M059J (cell line): Measurements from ENCODE around the gene HTRA1. TPM values are rescaled to one million over a fixed set of nuclear protein-coding genes. Genes with fewer than 3 reads are reported as not detected.

Source experiments
- DNase-seq: peaks from one replicate; pipeline ENCODE4 v3.0.0-alpha.2; 2012; ENCODE audit warnings: low read depth
- total RNA-seq: library from RNA; depleted of rRNA; stranded (reverse); fragments of >200 nt; shearing (Covaris generic); gene quantifications from 2 replicates; pipeline ENCODE4 v1.2.3, GENCODE V29; 2014

Gene HTRA1
- total RNA-seq, 1 experiment from 2014 or later = 85.5 TPM

DNA sequence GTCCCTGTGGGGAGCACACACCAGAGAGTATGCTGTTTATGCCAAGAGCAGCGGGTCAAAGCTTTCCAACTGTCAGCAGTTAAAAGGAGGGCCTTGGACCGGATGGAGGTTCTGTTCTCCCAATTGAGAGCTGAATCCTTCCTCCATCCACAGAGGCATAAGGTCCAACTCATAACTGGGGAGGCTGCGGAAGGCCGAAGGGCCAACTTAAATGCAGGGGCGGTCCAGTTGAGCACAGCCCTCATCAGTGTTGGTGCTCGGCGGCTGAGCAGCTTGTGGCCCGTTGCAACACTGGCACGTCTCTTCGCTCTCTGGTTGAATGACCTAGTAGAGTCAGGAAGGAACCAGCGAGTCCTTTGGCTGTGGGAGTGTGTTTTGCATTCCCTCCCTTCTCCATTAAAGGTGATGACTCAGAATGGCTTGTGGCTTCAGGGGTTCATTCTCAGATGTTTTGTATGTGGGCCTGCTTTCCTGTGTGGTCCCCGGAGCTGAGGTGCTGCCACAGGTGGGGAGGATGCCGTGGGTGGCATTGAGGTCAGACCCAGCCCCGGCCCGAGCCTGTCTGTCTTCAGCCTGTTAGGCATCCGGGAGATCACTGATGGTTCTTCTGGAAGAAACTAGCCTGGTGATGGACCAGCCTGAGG, 54.4 kb downstream of the HTRA1 start:
- peak; percentile 84 for DNase-seq

- no peak for DNase-seq
Measured at GRCh38 chr10:122516734-122517133, 55.4 kb downstream of the HTRA1 start.

GRCh38 chr10:122519144-122519543, 57.8 kb downstream of the HTRA1 start:
- DNase-seq = no peak

DNA sequence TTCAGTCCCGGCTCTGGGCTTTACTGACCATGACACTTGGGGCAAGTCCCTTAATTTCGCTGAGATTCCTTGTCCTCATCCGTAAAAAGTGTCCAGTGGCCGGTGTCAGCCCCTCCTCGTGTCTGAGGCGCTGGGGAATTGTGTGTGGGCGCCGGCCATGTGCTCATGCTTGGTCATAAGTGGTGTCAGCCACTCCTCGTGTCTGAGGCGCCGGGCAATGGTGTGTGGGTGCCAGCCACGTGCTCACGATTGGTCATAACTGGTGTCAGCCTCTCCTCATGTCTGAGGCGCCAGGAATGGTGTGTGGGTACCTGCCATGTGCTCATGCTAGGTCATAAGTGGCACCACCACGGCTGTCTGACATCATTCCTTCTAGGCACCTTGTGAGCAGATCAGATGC, 58.5 kb downstream of the HTRA1 start:
- no peak for DNase-seq

DNA sequence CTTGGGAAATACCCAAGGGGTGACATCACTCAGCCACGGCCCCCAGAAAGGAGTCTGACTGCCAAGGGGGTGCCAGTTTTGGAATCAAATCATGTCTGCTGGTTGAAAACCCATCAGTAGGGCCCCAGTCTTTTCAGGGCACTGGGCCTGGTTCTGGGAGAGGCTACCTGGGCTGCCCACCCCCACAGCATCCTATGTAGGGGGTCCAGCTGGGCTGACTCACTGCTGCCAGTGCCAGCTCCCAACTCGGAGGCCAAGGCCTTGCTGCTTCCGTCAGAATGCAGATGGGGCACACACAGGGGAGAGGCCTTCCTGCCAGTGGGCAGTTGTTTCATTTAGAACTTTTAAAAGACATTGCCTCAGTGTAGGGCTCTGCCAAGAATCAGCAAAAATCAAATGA, 59.7 kb downstream of the HTRA1 start:
- DNase-seq = peak; percentile 51

DNA sequence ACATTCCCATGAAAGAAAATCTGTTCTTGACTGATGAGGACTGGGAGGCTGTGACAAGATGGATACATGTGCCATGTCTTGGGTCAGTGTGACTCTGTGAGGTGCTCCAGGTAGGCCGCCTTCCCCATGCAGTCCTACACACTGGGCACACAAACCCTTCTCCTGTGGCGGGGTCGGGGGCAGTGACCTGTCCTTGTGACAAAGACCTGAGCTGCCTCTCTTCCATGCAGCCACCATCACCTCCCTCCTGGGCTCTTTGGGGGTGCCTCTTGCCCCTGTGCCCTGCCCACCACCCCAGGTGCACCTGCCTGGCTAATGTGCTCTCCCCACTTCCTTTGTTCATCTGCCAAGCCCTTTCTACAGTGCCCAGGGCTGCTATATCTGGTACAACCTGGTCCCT, 63.5 kb downstream of the HTRA1 start:
- no peak for DNase-seq

- DNase-seq = peak; percentile 27
Measured at GRCh38 chr10:122525788-122526187, 64.4 kb downstream of the HTRA1 start.

DNA sequence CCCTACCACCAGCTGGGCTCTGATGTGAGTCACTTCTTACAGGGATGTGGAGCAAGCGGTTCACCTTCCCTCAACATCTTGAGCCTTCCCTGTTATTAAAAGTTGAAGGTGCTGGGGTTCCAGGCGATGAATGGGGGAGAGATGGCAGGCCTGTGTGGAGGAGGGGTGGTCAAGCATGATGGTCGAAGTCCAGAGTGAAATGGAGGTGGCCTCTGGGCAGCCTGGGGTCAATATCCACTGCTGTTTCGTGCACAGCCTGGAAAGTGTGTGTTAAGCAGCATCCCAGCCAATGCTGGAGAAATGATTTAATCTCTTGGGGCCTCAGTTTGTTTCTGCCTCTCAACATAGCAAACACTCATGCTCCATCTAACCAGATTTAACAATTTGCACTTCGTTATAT, 65.5 kb downstream of the HTRA1 start:
- no peak for DNase-seq

DNA sequence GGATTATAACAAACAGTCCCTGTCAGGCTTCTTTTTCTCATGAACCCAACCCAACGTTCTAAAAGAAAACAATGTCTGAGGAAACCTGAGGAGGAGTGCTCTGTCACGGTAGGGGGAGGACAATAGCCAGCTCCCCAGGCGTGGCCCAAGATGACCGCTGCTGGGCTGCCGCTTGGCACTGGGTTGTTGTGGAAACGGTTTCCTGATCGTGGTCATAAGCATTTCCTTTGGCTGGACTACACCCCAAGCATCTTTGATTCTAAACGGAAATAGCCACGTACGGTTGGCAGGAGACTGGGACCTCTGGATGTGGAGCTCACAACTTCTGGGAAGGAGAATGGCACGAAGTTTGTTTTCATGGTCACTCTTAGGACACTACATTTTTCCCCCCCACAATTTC, 68.8 kb downstream of the HTRA1 start:
- DNase-seq = peak; percentile 91

DNA sequence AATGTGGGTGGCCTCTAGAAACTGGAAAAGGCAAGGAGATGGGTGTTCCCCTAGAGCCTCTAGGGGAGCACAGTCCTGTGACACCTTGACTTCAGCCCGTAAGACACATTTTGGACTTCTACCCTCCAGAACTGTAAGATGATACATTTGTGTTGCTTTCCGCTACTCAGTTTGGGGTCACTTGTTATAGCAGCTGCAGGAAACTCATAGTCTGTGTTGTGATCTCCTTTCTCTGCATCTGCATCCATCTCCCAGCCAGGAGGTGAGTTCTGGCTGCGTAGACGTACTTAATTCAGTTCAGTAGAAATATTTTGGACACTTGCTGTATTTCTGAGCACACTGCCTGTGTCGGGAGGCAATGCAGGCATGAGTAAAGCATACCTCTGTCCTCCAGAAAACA, 69.9 kb downstream of the HTRA1 start:
- DNase-seq = no peak

DNA sequence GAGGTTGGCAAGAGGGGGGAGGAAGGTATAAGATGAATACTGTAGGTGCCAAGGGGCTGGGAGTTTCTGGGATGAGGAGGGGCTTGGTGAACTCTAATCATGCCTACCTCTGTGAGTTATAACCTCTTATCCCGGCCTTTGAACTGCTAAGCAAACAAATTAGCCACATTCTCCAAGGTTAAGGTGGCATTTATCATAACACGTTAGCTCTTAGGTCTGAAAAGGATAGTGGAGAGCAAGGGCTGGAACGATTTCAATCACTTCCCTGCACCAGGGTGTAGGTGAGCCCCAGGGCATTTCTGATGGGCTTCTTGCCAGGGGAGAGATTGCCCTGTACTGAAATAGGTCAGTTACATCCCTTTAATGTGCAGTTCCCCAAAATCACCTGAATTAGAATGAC, 70.6 kb downstream of the HTRA1 start:
- peak; percentile 56 for DNase-seq

DNA sequence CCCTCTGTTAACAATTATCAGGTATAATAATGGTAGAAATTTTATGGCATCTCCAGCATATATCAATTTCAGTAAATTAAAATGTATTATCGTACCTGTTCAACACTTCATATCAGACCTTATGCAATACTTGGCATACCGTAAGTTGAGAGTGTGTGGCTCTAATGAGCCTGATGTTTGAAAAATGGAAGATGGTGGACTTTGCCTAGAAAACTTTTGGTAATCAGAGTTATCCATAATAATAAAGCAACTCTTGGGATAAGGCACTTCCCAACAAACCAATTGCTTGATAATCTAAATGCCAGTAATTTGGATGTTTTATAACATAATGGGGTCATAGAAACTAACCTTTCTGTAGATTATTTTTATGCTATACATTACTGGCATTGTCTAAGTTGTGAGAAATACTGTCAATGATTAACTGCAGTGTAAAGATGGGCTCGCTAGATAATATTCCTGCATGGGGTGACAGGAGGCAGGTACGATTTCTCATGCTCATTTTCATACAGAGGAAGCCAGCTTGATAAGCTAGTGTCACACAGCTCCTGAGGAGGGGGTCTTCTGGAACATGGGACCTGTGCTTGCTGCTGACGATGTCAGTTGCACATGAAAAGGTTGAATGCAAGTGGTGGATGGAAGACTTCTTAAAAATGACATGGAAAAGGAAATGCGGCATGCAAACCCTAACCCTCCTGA, 71.4 kb downstream of the HTRA1 start:
- no peak for DNase-seq

- no peak for DNase-seq
Measured at GRCh38 chr10:122537545-122537944, 76.2 kb downstream of the HTRA1 start.

GRCh38 chr10:122541541-122542002, 80.2 kb downstream of the HTRA1 start:
- DNase-seq = no peak

GRCh38 chr10:122543676-122544445, 82.5 kb downstream of the HTRA1 start:
- DNase-seq = peak; percentile 19

- DNase-seq = no peak
Measured at GRCh38 chr10:122544493-122544892, 83.1 kb downstream of the HTRA1 start.

DNA sequence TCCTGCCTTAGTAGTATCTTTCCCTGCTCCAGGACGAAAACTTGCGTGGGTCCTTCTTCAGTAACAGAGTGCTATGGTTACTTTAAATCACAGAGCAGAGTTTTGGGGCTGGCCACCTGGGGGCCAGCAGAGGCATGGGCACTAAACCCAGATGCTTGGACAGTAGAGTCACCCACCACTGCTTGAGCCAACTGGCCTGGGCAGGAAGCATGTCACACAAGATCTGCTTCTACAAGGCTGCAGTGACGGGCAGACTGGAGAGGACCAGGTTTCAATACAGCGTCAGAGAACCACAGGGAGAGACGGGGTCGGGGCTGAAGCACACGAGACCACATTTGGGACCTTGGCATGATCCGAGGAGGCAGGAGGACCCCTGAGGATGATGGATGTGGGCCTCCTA, 84.9 kb downstream of the HTRA1 start:
- no peak for DNase-seq

DNA sequence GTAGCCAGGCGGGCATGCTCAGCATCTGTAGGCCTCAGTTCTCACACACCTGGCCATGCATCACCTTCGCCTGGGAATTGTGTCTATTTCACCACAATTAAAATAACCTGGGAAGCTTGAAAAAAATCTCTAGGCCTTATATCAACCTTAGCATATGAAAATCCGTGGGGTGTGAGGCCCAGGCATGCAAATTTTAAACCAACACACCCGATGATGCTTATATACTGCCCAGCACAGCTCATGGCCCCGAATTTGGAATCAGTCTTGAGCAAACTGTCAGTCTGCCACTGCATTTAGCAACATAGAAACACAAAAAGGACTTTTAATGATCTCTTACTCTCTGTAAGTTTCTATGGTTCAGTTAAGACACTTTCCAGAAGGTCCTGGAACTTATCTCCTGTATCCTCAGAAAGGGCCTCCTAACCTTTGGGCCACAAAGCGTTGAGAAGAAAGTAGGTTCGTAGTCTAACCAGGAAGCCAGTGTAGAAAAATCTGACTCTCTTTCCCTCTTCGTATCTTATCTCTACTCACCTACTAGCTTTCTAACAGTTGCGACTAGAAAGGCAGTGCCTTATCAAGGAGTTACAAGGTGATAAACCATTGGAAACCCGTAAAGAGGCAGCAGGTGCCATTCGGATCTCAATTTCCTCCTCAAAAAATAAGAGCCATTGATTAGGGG, 87.2 kb downstream of the HTRA1 start:
- DNase-seq = no peak

GRCh38 chr10:122549636-122550035, 88.3 kb downstream of the HTRA1 start:
- DNase-seq = no peak

DNA sequence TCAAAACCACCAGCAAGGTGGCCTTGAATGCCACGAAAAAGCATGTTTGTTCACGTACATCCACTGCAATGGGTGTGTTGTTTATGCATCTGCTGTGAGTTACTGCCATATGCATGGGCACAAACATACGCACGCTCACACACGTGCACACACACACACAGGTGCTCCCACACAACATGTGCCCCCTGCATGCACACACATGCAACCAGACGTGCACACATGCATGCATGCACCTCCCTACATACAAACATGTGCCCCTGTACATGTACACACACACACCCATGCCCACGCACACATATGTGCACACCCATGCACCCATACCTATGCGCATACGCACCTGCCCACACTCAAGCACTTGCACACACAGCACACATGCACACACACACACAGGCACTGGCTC, 89.1 kb downstream of the HTRA1 start:
- DNase-seq = no peak

- no peak for DNase-seq
Measured at GRCh38 chr10:122550983-122551382, 89.6 kb downstream of the HTRA1 start.

DNA sequence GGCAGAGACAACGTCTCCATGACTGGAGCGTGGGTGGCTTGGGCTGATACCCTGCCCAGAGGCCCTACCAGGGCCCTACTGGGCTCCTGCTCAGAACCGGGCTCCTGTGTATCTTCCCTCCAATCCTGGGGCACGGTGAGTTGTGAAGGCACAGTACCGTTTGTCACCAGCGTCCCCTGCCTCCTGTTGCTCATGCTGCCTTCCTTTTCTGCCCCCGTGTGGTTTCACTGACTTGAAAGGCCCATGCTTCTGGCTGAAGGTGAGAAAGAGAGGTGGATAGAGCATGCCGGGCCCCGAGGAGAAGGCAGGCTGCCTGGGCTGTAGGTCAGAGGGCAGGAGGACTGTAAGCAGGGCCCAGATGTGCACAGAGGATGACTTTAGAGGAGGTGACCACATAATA, 90.1 kb downstream of the HTRA1 start:
- DNase-seq = no peak
